ENCODE measurements around the gene ATF3. TPM values are rescaled to one million over a fixed set of nuclear protein-coding genes. Genes with fewer than 3 reads are reported as not detected.

The ATF3 gene
- total RNA-seq, 4 donors from 2014 or later: 12.3 to 19.2 (median 13.7) TPM

Other genes starting within 250 kb of the ATF3 start
- 10 to 100 TPM in 2 of 4 donors, 1 to 10 TPM in 2; 3.3 to 33.2 (median 11.4) TPM for gene PACC1, start 193.9 kb upstream of the ATF3 start, total RNA-seq
- 100 to 1,000 TPM; 164 to 211 (median 164) TPM for gene NENF, start 175.8 kb upstream of the ATF3 start, total RNA-seq
- 1 to 10 TPM; 2.2 to 9.0 (median 3.4) TPM for gene BATF3, start 91.1 kb downstream of the ATF3 start, total RNA-seq
- 10 to 100 TPM; 28.8 to 44.7 (median 32.6) TPM for gene NSL1, start 183.0 kb downstream of the ATF3 start, total RNA-seq
- gene TATDN3, start 183.1 kb downstream of the ATF3 start, total RNA-seq: 10 to 100 TPM in 3 of 4 donors, 1 to 10 TPM in 1; 9.2 to 25.1 (median 13.0) TPM
- gene SPATA45, start 238.9 kb downstream of the ATF3 start, total RNA-seq: not detected
- gene FLVCR1, start 249.5 kb downstream of the ATF3 start, total RNA-seq: 10 to 100 TPM in 3 of 4 donors, 1 to 10 TPM in 1; 3.7 to 29.4 (median 14.0) TPM